HG03159 (cell line): ENCODE results near the gene PRKAR1B.

ENCODE experiments used
- ATAC-seq: cut with Tn5 transposase; IDR thresholded peaks from one replicate; pipeline ENCODE4 v1.9.1; 2021; ENCODE audit warnings: mild to moderate bottlenecking, moderate library complexity; ENCODE audit not compliant: unreplicated experiment

Gene PRKAR1B

DNA sequence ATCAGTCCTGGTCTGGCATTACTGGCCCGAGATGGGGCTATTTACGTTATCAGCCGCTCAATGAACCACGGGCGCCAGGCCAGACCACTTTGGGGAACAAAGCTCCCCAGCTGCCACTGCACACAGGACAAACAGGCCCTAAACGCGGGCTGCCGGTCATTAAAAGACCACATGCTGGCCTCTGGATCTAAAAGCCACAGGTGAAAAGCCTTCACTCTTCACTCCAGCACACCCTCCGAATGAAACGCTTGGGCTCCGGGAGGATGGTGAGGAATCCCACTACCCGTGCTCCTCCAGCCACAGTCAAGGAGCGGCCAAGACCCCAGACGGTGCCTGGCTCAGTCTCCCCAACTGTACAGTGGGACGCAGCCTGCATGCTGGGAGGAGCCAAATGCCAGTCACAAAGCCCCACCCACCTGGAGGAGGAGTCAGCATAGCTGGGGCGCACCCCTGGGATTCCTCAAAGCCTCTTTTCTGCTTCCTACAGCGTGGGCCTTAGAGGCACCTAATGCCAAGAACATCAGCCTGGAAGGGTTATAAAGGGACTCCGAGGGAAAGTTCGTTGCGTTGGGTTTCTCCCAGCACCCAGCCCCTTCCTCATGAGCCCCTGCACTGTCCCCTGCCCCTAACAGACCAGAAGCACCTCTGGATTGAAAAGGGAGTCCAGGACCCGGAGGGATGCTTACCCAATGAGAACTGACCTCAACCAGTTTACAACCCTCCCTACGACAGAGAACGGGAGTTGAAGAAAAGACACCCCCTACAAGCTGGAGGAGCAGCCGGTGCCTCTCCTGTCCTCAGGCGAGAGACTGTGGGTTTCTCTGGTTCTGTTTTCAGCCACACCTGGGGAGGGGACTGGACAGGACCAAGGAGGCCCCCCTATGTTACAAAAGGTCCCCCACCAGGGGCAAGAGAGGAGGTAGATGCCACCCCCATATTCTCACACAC lies 212.2 kb downstream of the PRKAR1B start:
- no peak for ATAC-seq

DNA sequence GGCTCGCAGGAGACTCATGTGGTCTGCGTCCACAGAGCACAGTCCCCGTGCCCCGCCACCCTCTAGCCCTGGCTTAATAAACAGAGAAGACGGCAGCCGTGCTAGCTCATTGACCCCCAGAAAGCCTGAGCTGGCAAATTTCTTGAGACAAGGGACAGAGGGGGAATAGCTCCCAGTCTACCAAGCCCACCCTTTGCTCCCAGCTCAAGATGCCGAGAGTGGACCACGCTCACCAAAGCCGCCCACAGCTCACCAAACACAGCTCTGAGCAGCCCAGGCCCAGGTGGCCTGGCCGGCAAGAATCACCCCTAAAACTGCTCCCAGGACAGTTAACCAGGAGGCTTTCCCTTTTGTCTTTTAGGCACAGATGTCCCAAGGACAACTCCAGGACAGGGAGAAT lies 212.8 kb downstream of the PRKAR1B start:
- ATAC-seq = no peak

DNA sequence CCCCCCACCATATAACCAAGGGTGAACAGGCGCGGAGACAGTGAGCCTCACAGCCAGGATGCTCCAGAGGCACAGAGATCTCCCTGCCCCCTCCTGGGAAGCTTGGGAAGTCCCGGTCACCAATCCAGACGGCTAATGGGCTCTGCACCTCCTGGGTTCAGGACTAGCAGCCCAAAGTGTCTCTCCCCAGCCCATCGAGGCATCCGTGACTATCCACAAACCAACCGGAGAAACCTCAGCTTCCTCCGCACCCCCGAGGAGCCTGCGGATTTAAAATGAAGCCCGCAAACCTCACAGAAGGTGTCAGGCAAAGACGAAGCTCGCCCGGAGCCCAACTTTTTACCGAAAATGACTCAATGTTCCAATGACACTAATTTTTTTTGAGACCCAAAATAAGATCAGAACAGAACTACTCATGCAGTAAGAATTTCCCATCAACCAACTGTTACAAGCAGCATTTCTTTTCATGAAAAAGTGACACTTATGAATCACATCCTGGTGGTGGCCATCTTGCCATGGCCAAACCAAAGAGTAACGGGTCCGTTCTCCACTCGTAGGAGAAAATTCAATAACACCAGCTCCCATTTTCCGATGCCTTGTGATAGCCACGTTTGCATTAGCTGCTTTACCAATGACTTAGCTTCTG lies 213.4 kb downstream of the PRKAR1B start:
- no peak for ATAC-seq

DNA sequence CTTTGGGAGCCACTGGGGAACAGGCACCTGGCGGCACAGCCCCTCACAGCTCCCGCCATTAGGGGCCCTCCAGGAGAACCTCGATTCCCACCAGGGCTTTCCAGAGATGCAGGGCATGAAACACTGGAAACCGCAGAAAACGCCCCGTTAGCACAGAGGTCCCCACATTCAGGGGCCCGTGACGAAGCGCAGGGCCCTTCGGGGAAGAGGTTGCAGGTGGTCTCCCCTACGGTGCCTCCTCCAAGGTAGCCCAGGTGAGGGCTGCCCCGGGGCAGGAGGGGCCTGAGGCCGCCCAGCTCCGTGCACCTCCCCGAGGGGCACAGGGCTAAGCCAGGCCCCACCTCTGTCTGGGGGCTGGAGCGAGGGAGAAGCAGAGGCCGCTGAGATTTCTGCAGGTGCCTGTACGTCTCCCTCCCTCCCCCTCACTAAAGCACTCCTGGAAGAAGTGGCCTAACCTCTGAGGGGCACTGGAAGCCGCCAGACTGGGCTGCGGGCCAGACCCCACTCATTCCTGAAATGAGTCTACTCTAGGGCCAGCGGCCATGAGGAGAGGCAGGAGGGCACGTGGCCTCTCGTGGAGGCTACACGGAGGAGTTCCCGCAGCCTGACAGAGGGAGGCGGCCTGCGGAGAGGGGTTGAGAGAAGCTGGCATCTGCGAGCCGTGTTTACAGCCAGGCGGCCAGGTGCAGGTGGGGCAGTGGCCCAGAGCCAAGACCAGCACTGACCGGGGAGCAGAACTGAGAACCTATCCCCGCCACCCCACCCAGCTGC lies 214.4 kb downstream of the PRKAR1B start:
- ATAC-seq = no peak

DNA sequence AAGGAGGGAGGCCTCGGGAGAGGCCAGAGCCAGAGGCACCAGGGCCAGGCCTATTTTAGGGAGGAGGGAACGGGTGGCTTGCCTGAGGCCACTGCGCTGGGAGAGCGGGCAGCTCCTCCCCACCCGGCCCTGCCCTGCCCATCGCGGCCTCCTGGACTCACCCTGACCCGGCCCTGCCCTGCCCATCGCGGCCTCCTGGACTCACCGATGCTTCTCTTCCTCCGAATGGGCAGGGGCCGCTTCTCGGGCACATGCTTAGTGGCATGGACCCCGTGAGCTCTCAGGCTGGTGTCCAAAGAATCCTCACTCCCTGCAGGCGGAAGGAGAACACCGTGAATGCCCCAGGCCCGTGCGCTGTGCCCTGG lies 215.0 kb downstream of the PRKAR1B start:
- no peak for ATAC-seq

DNA sequence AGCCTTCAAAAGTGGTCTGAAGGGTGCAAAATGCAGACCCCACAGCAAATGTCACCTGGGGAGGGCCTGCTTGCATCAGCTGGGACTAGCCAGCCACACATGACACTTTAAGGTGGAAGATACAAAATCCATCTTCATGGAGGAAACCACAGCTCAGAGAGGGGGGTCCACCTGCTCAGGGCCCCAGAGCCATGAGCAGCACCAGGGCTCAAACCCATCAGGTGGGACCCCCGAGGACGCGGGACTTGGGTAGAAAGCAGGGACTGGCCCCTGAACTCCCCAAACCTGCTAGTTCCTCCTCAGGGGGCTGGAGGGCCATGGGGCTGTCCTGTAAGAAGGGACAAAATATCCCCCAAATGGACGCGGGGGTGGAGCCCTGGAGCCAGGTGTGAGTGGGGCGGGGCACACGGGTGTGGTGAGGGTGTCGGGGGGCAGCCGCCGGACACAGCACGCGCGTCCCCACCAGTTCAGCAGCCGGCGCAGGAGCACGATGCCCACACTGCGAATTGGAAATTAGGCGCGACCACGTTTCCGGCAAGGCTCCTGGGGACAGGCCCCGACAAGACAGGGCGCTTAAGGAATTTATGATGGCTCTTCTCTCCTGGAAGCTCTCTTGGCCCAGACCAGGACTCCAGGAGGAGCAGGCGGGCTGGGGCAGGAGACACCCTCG lies 215.5 kb downstream of the PRKAR1B start:
- ATAC-seq = no peak

DNA sequence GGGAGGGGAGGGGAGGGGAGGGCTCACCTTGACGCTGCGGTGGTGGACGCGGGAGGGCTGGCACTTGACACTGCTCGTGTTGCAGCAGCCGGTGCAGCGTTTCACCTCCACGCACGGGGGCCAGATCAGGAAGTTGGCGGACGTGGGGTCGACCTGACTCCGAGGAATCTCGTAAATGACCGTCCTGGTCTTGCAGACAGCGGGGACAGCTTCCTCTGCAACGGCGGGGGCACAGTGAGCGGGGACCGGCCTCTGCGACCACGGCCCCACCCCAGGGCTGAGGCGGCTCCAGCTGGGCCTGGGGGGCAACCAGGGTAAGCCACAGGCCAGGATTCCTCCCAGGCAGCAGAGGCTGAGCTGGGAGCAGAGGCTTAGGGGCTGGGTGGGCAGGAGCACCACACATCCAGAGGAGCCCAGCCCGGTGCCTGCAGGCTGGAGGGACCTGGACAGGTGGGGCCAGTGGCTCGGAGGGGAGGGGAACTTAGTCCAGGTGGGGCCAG lies 216.2 kb downstream of the PRKAR1B start:
- no peak for ATAC-seq

DNA sequence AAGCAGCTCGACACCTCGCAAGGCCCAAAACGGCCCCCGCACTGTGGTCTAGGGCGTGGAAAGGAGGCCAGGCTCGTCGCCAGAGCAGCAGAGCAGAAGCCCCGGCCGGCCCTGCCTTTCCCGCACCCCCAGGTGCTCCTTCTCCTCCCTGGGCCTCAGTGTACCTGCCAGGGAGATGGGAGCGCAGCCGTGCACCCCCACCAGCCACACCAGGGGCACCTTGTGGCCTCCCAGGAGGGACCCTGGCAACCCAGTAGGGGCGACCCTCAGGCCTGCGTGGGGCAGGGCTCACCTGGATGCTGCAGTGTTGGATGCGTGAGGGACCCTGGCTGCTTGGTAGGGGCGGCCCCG lies 217.0 kb downstream of the PRKAR1B start:
- no peak for ATAC-seq

DNA sequence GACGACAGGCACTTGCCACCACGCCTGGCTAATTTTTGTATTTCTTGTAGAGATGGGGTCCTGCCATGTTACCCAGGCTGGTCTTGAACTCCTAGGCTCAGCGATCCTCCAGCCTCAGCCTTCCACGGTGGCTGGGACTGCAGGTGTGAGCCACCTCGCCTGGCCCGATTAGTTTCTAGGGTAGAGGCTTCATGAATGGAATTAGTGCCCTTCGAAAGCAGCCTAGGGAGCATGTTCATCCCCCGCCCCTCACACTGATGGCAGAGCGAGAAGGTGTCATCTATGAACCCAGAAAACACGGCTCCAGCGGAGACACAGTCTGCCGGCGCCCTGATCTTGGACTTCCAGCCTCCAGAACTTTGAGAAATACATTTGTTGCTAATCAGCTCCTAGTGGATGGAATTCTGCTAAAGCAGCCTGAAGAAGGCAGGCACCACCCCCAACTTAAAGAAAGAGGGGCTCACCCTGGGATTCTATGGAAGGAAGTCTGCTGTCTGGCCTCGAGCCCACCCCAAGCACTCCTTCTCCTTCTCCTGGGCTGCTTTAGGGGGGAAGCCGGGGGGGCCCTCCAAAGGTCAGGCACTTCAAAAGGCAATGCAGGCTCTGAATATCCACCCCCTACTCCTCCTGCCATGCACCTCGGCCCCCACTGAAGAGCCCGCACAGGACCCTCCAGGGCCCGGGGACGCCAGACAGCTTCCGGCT lies 217.5 kb downstream of the PRKAR1B start:
- ATAC-seq = no peak

DNA sequence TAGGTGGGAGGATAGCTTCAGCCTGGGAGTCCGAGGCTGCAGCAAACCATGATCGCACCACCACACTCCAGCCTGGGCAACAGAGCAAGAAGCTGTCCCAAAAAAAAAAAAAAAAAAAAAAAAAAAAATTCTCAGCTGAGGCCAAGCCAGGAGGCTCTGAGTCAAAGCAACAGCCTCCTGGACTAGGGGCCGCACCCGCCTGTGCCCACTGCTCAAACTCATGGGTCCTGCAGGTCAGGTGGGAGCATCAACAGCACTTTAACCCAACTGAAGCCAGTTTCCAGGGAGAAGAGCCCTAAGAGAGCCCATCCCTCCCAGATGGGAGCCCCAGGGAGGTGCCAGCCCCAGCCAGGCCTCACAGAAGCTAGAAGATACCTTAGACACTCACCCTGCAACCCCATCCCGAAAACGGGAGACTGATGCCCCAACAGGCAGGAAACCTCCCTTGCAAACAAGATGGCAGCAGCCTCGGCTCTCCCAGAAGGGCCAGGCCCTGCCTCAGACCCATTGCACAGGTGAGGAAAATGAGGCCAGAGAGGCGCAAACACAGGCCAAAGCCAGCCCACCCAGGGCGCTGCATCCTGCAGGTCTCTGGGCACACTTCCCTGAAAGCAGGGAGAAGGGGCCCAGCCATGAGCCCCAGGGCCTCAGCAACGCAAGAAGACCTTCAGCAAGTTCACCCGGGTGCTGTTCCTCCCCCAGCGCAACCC lies 218.5 kb downstream of the PRKAR1B start:
- no peak for ATAC-seq

DNA sequence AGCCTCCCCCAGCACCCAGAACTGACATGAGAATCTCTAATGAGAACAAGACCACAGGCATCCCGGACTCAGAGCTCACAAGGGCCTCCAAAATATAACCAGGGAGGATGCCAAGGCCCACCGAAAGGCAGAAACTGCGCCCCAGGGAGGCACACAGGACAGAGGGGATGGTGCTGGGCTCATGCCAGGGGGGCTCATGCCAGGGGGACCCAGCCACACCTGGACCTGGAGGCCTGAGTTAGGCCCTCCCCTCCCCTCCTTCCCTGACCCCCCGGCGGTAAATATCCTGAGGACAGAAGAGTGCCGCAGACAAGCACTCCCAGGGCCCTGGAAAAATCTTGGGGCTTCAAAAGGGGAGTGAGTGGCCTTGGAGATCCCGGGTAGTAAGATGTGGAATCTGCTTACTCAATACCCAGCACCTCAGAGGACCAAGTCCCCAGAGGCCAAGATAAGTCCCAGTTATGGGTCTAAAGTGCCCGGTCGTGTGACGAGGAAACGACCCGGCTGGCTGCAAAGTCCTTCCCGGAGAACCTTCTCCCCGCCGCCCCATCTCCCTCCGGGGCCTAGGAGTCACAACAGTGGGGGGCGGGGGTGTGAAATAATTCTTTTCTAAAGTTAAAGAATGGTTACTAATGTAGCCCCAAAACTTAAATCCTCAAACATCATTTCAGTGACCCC lies 219.3 kb downstream of the PRKAR1B start:
- ATAC-seq = no peak

DNA sequence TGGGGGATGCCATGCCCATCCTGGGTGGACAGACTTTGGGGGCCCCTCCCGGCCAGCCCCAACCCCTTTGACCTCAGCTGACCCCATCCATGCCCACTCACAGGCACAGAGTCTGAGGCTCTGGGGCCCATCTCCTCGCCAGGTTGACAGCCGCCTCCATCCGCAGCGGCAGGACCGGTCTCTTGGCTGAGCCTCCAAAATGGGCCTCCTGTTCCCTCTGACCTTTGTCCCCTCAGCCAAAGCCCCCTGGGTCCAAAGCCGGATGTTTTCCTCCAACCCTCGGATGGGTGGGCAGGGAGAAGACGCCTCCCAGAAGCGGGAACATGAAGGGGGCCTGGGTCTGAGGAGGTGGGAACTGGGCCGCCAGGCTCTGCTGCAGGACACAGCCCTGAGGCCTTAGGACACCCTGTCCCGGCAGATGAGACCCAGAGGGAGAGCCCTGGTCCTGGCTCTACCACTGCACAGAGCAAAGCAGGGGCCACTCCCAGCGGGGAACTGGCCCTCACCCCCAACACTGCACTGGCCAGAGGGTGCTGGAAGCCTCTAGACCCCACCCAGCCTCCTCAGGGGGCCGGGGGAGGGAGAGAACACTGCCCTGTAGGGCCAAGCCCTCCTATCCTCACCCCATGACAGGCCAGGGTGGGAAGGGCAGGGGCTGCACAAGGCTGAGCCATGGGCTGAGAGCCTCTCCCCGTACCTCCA lies 220.0 kb downstream of the PRKAR1B start:
- ATAC-seq = no peak

DNA sequence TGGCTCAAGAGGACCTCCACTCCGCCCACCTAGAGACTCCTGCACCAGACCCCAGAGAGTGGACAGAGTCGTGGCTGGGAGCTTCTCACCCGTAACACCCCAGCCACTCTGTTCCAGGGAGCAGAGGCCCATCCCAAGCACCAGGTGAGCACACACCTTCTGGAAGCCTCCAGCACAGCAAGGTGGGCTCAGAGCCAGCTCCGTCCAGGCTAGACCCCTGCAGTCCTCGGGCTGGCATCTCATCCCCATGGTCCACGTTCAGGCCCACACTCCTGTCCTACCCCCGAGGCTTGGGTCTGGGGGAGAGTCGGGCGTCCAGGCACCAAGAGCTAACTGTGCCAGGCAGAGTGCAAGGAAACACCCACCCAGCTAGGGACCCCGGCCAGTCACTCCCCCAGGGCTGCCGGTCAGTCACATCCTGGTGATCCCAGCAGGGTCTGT lies 220.7 kb downstream of the PRKAR1B start:
- no peak for ATAC-seq

DNA sequence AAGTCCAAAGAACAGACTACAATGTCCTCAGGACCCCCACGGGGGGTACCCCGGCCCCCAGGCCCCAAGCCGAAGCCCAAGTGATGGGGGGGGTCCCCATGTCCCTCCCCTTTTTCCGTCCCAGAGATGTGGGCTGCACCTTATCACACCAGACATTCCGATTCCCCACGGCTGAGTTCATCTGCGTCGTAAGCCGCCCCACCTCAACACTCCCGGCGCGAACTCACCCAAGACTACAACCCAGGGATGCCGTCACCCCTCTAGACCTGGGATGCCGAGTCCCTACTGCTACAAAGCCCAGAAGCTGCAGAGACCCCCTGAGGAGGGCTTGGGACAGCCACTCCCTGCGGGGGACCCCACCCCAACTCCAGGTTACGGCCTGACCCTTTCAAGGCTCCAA lies 221.9 kb downstream of the PRKAR1B start:
- ATAC-seq = no peak

DNA sequence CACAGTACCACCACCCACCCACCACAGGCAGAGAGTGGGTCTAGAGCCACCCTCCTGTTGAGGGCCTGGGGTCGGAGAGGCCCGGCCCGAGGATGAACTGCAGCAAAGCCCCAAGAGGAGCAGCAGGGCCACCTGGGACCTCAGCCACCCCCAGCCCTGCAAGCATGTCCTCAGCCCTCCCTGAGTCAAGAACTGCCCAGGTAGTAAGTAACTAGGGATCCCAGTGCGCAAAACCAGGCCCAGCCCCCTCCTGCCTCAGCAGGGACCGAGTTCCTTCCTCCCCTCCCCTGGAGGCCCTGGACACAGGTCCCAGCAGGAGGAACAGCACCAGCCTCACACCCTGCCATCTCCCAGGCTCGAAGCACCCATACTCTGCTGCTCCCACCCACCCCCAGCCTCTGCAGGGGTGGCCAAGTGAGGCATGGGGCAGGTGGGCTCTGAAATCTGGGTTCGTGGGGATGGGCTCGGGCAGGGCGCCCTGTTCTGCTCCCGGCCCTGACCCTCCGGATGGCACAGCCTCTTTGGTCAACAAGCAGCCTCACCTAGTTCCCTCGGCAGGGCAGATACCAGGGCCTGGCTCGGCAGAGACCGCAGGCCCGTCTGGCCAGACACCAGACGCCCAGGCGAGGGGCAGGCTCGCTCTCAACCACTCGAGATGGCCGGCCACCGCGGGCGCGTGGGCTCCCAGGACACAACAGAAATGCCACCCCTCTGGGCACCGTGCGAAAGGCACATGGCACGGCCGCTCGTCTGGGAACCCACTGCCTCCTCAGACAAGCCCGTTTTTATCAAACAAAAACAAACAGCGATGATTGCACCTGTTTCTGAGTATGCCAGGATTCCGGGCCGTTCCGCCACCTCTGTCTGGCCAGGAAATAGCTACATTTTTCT lies 222.6 kb downstream of the PRKAR1B start:
- ATAC-seq = no peak

DNA sequence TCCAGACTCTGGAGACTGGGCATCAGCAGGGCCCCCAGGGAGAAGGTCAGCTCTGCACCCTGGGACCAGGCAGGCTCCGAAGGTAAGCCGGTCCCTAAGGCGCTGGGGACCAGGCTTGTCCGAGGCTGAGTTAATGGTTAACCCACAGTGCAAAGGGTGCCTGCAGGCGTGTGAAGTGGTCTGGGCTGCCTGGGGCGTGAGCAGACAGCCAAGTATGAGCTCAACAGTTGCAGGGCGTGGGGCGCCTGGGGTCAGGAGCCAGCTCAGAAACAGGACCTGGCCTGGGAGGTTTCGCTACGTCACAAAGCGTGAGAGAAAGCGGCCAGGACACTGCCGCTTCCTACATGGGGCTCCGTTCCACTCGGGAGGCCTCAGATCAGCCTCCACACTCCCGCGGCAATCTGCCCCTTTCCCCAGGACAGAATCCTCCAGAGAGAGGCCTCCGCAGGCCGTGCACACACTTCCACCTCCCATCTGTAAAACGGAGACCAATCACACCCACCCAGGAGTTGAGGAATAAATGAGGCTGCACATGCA lies 223.4 kb downstream of the PRKAR1B start:
- no peak for ATAC-seq

DNA sequence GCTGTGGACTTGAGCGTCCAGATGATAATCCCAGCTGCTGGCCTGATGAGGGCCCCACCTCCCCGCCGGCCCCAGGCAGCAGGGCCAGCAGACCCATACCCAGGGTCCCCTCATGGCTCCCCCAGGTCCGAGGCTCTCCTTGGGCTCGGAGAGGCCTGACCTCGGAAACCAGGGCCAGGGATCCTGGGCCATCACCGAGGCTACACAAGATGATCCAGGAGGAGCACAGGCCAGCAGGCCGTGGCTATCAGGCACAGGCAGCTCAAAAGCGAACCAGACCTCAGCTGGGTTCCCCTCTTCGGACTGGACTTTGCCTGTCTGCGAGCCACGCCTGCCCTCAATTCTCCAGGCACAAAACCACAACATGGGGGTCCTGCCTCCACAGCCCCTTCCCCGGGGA lies 224.8 kb downstream of the PRKAR1B start:
- ATAC-seq = no peak
